ENCODE measurements around the gene PAM16. TPM values are rescaled to one million over a fixed set of nuclear protein-coding genes. Genes with fewer than 3 reads are reported as not detected.

The PAM16 gene
- total RNA-seq, 1 donor: 26.9 TPM

- DNase-seq (ENCODE audit: low read depth in 2 of 3, low spot score in 2 of 3): no peak
Observed at GRCh38 chr16:4322121-4323052, 28.7 kb downstream of the PAM16 start.

GRCh38 chr16:4321286-4322120, 29.6 kb downstream of the PAM16 start:
- no peak for DNase-seq (ENCODE audit: low read depth in 2 of 3, low spot score in 2 of 3)

- DNase-seq (ENCODE audit: low read depth in 2 of 3, low spot score in 2 of 3): no peak
Observed at GRCh38 chr16:4320571-4321137, 30.5 kb downstream of the PAM16 start.

- no peak for DNase-seq (ENCODE audit: low read depth in 2 of 3, low spot score in 2 of 3)
Observed at GRCh38 chr16:4319454-4320421, 31.4 kb downstream of the PAM16 start.

- DNase-seq (ENCODE audit: low read depth in 2 of 3, low spot score in 2 of 3): no peak
Observed at GRCh38 chr16:4318967-4319366, 32.2 kb downstream of the PAM16 start.

GRCh38 chr16:4318451-4318910, 32.6 kb downstream of the PAM16 start:
- DNase-seq (ENCODE audit: low read depth in 2 of 3, low spot score in 2 of 3): no peak

GRCh38 chr16:4317532-4318450, 33.3 kb downstream of the PAM16 start:
- no peak for DNase-seq (ENCODE audit: low read depth in 2 of 3, low spot score in 2 of 3)

- no peak for DNase-seq (ENCODE audit: low read depth in 2 of 3, low spot score in 2 of 3)
Observed at GRCh38 chr16:4316864-4317531, 34.1 kb downstream of the PAM16 start.

GRCh38 chr16:4316108-4316863, 34.8 kb downstream of the PAM16 start:
- DNase-seq (ENCODE audit: low read depth in 2 of 3, low spot score in 2 of 3): no peak

GRCh38 chr16:4315186-4316107, 35.7 kb downstream of the PAM16 start, which contains the start of gene GLIS2:
GLIS2 (plus strand) TSS chr16:4316067; CDS start chr16:4332281, 16,214 bp downstream.
- DNase-seq (ENCODE audit: low read depth in 2 of 3, low spot score in 2 of 3): no peak

- DNase-seq (ENCODE audit: low read depth in 2 of 3, low spot score in 2 of 3): no peak
Observed at GRCh38 chr16:4314532-4315185, 36.5 kb downstream of the PAM16 start.

GRCh38 chr16:4313563-4314531, 37.3 kb downstream of the PAM16 start:
- DNase-seq (ENCODE audit: low read depth in 2 of 3, low spot score in 2 of 3): peak in 1 of 3 donors; percentile 41

GRCh38 chr16:4309833-4310266, 41.3 kb downstream of the PAM16 start:
- peak in 2 of 3 donors; percentile 76 to 81 for DNase-seq (ENCODE audit: low read depth in 2 of 3, low spot score in 2 of 3)

GRCh38 chr16:4309102-4309832, 41.9 kb downstream of the PAM16 start:
- no peak for DNase-seq (ENCODE audit: low read depth in 2 of 3, low spot score in 2 of 3)
